Measurements from ENCODE around the gene PARD3B. TPM values are rescaled to one million over a fixed set of nuclear protein-coding genes. Genes with fewer than 3 reads are reported as not detected.
A peak's percentile ranks its signal among the peaks of the same experiment; 100 is the strongest.

The PARD3B gene
- total RNA-seq, 1 donor from 2014 or later = 4.5 TPM

DNA sequence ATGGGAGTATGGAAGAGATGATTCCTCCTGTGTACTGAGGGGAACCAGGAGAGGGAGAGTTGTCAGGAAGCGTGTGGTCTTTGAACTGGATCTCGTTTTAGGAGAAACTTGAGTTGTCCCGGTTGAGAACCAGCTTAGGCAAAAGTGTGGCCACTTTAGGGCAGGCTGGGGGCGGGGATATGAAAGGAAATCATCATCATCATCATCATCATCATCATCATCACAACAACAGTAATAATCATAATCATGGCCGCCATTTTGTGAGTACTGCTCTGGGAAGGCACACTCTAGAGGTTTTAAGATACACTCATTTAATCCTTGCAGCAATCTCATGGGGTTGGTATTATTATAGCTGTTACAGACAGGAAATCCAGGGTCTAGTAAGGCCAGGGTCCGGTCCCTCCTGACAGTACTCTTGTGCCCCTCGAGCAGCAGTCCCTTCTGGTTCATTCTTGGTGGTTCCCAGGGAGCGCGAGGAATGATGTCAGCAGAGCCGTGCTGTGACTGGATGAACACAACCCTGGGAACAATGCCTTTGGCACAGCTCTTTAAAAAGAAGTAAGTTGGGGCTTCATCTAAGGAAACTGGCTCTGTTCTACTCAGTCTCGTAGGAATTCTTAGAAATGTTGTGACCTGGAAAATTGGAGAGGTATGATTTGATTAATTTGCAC is 33.8 kb downstream of the PARD3B start:
- DNase-seq (ENCODE audit: low spot score in 2 of 2) (no peak), FAIRE-seq (no peak)

DNA sequence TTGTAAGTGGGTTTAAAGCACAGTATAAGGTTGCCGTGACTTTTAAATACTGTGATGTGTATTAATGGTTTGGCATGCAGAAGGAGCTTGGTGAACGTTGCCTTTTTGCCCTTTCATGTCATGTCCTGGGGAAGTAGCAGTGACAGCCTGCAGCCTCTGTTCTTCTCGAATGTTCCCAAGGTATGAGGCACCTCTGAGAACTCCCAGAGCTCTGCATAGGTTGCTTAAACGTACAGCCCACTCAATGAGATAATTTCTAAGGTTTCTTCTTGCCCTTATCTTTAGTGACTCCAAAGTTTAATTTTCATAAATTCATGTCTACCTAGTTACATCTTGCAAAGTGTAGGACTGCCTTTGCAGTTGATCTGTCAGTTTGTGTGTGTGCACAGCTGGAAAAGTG is 36.7 kb downstream of the PARD3B start:
- FAIRE-seq (no peak), DNase-seq (ENCODE audit: low spot score in 2 of 2) (no peak)

DNA sequence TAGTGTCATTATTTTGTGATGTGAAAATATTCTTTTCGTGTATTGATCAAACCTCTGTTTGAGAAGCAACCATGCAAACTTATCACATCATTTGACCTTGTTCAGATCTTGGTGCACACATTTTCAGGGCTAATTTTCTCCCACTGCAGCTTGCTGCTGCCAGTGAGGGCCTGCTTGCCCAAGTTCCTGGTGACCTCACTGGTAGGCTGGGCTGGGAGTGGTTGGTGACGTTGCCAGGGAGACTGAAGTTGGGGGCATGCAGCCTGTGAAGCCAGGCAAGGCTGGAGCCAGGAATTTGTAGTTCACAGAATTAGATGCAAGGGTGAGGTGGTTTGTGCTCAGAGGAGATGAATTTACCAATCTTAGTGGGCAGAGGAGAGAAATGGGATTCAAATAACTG is 38.5 kb downstream of the PARD3B start:
- DNase-seq (ENCODE audit: low spot score in 2 of 2) = no peak

DNA sequence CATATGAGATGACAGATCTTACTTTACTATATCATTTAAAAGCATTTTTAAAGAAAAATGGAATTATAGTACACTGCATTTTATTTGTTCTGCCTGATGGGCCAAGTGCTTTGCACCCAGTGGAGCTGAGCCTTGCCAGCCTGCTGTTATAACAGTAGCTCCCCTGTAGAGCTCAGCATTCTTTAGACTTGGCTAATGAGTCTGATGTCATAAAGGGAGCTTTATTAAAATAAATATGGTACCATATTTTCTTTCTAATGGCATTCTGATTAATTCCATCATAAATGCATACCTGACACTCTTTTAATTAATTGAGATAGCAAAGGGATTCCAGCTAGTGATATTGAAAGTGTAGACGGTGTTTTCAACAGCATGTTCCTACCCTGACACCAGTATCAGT is 40.7 kb downstream of the PARD3B start:
- DNase-seq (ENCODE audit: low spot score in 2 of 2) (no peak), FAIRE-seq (no peak)

More for the DNA sequence above, 38.5 kb downstream of the PARD3B start:
- FAIRE-seq = no peak

DNA sequence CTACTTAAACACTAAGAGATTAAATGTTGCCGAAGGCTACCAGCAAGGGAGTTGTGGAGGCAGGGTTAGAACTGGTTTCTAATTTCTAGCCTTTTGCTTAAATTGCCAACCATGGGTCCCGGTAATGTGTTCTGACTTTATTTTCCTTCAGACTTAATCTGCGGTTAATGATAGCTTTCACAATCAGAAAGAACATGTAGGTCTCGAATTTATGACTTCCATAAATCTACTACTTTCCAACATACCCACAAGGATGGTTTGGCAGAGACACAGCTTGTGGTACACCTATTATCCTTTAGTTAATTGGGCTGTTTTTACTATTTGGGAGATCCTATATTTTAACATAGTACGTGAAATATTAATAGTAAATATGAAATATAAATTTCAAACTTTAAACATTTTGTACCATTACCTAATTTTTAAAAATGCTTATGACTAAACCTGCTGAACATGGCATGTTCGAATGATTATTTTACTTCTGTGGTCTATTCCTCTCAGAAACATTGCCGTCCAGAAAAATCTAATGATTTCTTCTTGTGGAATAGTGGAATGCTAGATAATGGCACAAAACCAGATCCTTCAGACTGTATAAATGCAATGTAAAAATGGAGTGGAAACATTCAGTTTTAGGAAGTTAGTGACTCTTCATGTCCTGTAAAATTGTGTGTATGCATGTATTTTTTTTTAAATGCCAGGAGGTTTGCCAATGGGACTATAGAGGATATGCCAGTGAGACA is 41.3 kb downstream of the PARD3B start:
- FAIRE-seq = no peak
- no peak for DNase-seq (ENCODE audit: low spot score in 2 of 2)

DNA sequence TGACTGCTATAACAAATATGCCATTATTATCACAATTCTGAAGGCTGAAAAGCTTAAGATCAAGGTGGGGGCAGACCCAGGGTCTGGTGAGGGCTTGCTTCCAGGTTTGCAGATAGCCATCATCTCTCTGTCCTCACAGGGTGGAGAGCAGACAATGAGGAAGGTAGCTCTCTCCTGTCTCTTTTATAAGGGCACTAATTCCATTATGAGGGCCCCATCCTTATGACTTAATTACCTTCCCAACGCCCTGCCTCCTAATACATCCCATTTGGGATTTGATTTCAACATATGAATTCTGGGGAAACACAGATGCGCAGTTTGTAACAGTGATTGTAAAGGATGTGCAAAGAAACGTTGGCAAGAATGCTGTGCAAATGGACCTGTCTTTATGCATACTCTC is 44.8 kb downstream of the PARD3B start:
- no peak for DNase-seq (ENCODE audit: low spot score in 2 of 2)
- FAIRE-seq = no peak

DNA sequence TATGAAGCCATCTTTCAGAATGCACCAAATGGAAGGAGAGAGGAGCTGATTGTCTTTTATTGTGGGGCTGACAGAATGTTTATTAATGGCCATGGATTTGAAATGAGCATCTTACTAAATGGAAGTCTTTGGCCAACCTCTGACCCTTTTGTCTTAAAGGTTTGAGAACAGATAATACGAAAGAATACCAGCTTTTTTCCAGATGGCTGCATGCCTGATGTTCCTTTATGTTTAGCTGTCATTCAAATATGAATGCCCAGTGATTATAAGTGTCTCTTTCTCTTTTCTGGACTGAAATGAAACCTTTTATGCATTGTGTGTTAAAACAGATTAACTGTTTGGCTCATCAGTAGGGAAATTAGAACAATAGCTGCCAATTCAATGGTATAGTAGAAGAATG is 46.0 kb downstream of the PARD3B start:
- DNase-seq (ENCODE audit: low spot score in 2 of 2) (no peak), FAIRE-seq (no peak)

DNA sequence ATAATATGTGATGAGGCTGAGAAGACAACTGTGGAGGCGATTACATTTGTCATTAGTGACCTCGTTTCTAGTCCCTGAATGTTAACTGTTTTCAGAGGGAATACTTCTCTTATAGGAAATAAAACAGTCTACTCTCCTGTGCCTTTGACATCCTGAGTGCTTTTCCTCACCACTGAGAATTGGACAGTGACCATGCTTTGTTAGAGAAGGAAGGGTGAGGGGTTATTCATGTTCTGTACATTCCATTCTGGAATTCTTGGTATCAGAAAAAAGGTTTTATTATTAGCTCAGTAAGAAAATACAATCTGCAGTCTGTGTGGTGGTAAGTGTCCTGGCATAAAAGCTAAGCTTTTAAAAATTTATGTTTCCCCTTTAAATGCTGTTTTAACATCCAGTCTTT is 58.8 kb downstream of the PARD3B start:
- no peak for FAIRE-seq
- DNase-seq (ENCODE audit: low spot score in 2 of 2) = no peak

DNA sequence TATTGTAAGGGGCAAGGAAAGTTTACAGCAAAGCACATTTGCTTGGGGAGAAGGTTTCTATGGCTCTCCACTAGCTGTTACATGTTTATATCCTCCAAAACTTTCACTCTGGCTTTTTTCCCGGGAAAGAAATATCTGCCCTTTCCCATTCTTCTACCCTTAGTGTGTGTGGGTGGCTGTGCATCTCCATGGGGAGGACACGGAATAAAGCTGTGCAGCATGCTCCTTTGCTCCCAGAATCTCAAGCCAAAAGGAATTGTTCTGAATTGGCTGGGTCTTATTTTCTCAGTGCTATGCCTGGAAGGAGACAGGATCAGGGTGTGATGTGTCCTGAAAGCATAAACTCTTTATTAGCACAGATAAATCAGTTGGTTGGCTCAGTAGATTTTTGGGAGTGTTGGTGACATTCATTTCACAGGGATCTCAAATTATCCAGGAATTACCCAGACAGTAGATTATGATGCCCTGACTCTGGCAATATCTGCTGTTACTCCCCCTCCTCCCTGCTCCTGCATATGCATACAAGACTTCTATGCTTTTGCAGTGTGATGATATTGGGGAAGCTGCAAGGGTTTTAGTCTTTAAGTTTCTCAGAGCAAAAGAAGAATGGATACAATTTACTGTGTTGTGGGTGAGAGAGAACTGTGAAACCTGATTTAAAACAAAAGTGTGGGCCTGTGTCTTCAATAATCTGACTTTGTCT is 63.1 kb downstream of the PARD3B start:
- FAIRE-seq = no peak

DNA sequence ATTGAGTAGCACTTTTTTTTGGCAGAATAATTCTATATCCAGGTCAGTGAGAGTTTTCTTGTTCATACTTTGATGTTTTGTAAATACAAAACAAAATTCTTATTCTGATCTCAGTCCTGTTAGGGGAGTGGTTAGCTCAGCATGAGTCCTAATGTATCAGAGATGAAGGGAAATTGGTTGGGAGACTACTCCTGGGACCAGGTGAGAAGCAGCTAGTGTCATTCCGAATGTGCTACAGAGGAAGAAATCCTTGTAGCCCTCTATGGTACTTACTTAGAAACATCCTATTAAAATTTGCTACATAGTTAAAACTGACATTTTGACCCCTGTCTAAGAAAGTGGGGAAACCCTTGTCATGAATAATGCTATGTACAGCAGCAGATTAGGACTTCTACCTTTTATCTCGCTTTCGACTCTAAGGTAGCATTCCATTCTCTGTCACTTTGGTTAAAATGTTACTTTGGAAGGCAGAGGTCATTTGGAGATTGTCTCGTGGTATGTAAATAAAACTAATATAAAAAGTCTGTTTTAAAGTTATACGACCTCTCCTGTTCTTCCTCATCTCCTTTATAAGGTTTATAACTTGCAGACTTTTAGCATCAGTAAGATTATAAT is 65.8 kb downstream of the PARD3B start:
- FAIRE-seq (no peak), DNase-seq (ENCODE audit: low spot score in 2 of 2) (no peak)

More for the DNA sequence above, 63.1 kb downstream of the PARD3B start:
- peak in 1 of 2 donors; percentile 1 for DNase-seq (ENCODE audit: low spot score in 2 of 2)

DNA sequence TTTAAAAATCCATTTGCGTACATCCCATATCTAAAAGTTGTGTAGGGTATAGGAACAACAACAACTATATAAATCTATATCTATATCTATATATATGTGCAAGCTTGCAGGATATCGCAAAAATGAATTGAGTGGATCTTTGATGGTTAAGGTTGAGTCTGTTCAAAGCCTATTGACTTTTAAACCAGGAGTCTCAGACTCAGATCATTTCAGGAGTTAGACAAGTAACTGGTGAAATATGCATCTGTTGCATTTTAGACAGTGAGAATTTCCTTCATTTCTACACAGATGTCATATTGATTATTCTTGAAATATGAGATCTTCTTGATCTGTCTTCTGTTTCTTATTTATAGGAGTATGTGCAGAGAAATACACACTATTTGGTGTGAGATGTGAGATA is 66.5 kb downstream of the PARD3B start:
- DNase-seq (ENCODE audit: low spot score in 2 of 2) (no peak), FAIRE-seq (no peak)

DNA sequence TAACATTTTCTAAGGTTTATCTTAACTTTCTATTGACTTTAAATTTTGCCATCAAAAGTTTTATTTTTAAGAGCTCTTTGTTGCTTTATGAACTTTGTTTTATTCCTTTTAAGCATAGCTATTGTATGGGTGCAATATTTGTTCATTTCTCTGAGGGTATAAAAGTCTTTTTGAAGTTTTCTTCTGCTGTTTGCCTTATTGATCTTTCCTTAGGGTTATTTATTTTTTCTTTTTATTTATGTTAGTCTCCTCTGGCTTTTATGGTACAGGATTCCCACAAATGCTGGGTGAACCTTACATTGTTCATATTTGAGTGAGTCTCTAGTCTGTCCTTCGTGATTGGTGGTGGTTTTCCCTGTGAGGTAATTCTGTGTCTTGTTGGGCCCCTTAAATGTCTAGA is 68.4 kb downstream of the PARD3B start:
- FAIRE-seq (no peak), DNase-seq (ENCODE audit: low spot score in 2 of 2) (no peak)

DNA sequence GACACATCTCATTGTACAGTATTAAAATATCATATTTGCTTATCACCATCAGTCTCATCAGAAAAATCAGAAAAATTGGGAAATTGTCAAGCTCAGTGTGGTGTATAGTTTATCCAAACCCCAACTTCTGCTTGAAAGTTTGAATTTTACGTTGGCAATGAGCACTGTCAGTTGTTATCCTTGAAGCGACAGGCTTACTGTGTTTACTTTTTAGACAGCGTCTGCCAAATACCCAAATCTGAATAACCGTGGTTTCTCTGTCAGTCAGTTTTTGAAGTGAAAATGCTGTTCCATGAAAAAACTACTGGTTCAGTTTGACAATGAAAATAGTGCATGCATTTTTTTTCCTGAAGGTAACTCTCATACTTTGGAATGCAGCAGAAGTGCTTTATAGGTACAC is 70.2 kb downstream of the PARD3B start:
- FAIRE-seq = no peak
- DNase-seq (ENCODE audit: low spot score in 2 of 2) = no peak

DNA sequence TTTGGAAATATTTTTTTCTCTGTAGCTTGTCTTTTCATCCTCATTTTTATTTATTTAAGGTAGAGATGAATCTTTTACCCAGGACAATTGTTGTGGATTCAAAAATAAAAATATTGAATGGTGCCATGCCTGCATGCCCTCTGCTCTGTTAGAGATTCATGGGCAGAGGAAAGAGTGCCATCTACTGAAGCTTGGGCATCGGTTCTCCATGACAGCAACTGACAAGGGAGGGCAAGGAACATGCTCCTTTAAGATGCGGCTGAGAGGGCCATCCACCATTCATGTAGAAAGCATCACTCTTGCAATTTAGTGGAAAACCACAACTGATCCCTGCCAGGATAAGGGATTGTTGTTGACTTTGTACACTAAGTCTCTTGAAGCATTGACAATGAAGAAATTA is 79.9 kb downstream of the PARD3B start:
- no peak for FAIRE-seq

DNA sequence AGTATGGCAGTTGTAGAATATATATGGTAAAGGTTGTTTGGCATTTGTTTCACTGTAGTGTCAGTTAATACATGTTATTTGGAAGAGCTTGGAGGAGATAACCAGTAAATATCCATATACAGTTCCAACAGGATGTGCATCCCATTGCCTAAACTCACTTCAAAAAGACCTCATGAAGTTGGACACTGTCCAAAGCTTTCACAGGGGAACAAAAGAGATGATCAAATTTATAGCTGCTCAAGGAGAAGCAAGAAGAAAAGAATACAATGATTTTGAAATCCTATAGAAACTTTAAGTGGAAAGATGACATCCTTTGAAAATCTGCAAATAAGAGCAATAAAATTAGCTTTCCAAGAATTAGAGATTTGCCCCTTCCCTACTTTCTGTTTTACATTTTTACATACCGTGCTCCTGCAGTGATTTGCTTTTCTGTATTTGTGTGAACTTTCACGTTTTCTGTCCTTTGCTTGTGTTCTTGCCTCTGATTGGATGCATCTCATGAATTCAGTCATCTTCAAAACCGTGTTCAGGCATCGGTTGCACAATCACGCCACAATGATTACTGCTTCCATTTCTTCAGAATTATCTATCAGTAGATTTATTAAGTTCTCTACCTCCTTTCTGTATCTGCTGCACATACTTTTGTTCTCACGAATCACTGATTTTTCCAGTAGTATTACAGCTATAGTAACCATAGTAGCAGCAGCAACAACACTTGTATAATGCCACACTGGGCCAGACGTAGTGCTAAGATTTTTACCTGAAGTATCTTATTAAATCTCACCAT is 83.8 kb downstream of the PARD3B start:
- FAIRE-seq (no peak), DNase-seq (ENCODE audit: low spot score in 2 of 2) (no peak)

More for the DNA sequence above, 79.9 kb downstream of the PARD3B start:
- peak; percentile 4 to 5 for DNase-seq (ENCODE audit: low spot score in 2 of 2)

DNA sequence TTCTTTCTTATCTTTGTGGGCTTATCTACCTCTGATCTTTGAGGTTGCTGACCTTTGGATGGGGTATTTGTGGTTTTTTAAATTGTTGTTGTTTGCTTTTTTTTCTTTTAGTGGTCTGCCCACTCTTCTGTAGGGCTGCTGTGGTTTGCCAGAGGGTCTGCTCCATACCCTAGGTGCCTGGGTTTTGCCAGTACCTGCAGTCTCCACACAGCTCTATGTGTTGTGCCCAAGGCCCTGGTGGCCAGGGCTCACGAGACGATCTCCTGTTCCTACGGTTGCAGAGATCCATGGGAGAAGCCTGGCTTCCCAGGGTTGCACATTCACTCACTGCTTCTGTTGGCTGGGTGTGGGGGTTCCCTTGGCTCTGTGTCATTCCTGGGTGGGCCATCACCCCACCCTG is 87.1 kb downstream of the PARD3B start:
- DNase-seq (ENCODE audit: low spot score in 2 of 2) (no peak), FAIRE-seq (no peak)

DNA sequence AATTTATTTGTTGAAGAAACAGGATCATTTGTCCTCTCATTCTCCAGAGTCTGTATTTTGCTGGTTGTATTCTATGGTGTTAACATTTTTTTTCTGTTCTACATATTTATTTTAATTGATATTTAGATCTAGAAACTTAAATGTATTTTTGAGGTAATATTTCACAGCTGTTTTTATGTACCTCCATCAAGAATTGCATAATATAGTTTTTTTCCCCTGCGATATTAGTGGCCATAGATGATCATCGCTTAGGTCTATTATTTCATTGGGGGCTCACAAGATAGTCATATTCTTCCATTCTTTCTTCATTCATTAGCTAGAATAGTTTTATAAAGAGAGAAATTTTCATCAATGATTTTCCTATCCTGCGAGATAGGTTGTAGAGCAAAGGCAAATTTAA is 89.3 kb downstream of the PARD3B start:
- FAIRE-seq = no peak
- no peak for DNase-seq (ENCODE audit: low spot score in 2 of 2)

DNA sequence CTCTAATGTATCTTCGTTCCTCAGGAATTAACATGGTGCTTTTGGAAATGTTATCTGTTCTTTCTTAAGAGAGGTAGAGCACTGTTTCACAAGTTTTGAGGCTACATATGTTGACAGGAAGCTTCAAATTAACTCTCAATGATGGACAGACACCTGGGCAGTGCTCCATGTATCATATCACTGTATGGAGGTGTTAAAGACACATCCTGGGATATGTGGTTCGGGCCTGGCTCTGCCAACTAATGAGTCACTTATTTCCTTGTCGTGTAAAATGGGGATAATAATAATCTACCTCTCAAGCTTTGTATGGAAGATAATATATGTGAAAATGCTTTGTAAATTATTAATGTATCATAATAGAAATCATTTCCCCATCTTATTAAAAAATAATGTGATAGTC is 90.2 kb downstream of the PARD3B start:
- FAIRE-seq (no peak), DNase-seq (ENCODE audit: low spot score in 2 of 2) (no peak)

DNA sequence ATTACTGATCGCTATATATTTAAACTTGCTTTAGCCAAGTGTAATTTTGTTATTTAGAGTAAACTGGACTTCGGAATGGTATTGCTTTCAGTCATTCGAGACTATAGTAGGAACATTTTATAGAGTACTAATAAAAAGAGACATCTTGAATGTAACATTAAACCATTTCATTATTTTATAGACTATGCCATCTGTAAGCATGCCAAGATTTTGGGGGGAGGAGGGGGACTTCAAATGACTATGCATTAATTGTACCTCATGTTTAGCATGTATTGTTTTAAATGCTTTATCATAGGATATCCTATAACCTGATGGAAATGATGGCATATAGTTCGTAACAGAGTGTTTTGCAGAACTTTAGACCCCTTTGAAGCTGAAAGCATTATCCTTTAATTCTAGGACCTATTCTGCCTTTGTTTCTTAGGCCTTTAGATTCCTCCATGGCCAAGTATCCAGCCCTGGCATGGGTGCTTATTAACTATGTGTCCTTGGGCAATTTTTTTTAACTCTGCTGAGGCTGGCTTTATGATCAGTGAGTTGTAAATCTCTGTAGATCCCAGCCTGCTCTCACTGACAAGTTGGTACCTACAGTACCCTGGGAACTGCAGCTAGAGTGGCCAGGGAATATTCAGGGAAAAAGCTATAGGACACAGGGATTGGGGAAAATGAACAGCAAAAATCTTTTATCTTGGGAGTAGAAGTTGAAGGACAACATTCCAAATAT is 93.4 kb downstream of the PARD3B start:
- DNase-seq (ENCODE audit: low spot score in 2 of 2) (no peak), FAIRE-seq (no peak)

DNA sequence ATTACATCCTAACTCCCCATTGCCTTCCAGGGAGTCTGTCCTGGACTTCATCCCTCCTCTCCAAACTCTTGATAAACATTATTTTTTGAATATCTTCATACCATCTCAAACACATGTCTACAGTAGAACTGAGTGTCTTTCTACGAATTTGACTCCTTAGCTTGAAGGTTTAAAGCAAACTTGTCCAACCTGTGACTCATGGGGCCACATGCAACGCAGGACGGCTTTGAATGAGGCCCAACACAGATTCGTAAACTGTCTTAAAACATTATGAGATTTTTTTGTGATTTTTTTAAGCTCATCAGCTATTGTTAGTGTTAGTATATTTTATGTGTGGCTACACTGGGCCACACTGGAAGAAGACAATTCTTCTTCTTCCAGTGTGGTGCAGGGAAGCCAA is 98.1 kb downstream of the PARD3B start:
- DNase-seq (ENCODE audit: low spot score in 2 of 2) = no peak
- no peak for FAIRE-seq

All from frontal cortex (tissue), 4 donors.